NCI-H774 (cell line): Measurements from ENCODE around the gene ESF1.
"Not testable (repeated sequence)": the region's sequence is repeated elsewhere in the genome, so short reads cannot be mapped to it uniquely, and the experiment has no call there.

Experiments used
- DNase-seq: peaks from one replicate; lab custom pipeline; 2025; lab: John Stamatoyannopoulos, UW

The ESF1 gene

GRCh38 chr20:13739731-13740649 lies 44.7 kb downstream of the ESF1 start:
- DNase-seq: no peak

- not testable (repeated sequence) for DNase-seq
Measured at GRCh38 chr20:13738187-13738586, 46.5 kb downstream of the ESF1 start.

- DNase-seq: no peak
Measured at GRCh38 chr20:13736436-13737191, 48.1 kb downstream of the ESF1 start.

GRCh38 chr20:13735826-13736225 lies 48.9 kb downstream of the ESF1 start:
- no peak for DNase-seq

- no peak for DNase-seq
Measured at GRCh38 chr20:13723011-13723410, 61.7 kb downstream of the ESF1 start.

GRCh38 chr20:13718171-13718570 lies 66.5 kb downstream of the ESF1 start:
- no peak for DNase-seq

GRCh38 chr20:13717631-13718044 lies 67.1 kb downstream of the ESF1 start:
- DNase-seq: no peak

GRCh38 chr20:13715171-13715570 lies 69.5 kb downstream of the ESF1 start:
- DNase-seq: no peak

GRCh38 chr20:13708234-13708633 lies 76.5 kb downstream of the ESF1 start:
- no peak for DNase-seq

GRCh38 chr20:13703265-13703664 lies 81.5 kb downstream of the ESF1 start:
- DNase-seq: no peak

GRCh38 chr20:13701486-13701885 lies 83.2 kb downstream of the ESF1 start:
- no peak for DNase-seq

- DNase-seq: no peak
Measured at GRCh38 chr20:13700761-13701160, 84.0 kb downstream of the ESF1 start.

GRCh38 chr20:13694420-13695150 lies 90.1 kb downstream of the ESF1 start:
- no peak for DNase-seq

- DNase-seq: no peak
Measured at GRCh38 chr20:13692802-13693736, 91.7 kb downstream of the ESF1 start.

GRCh38 chr20:13690943-13691342 lies 93.8 kb downstream of the ESF1 start:
- DNase-seq: no peak

- DNase-seq: no peak
Measured at GRCh38 chr20:13687815-13688214, 96.9 kb downstream of the ESF1 start.

- no peak for DNase-seq
Measured at GRCh38 chr20:13685623-13686022, 99.1 kb downstream of the ESF1 start.

GRCh38 chr20:13684566-13685222 lies 100.0 kb downstream of the ESF1 start:
- no peak for DNase-seq

GRCh38 chr20:13683833-13684232 lies 100.9 kb downstream of the ESF1 start:
- DNase-seq: no peak

GRCh38 chr20:13681248-13682125 lies 103.2 kb downstream of the ESF1 start:
- no peak for DNase-seq
